Measurements from ENCODE around the gene CD83. TPM values are rescaled to one million over a fixed set of nuclear protein-coding genes. Genes with fewer than 3 reads are reported as not detected.

Gene CD83
- total RNA-seq, 4 donors from 2014 or later = 0.27 to 0.72 (median 0.56) TPM; not detected in 1

- ATAC-seq (no peak), DNase-seq (no peak)
- H3K27ac ChIP-seq = no peak overlapping the region
- TF ChIP-seq POLR2A (IDR thresholded peaks at IDR 0.05) = no peak
- no peak for TF ChIP-seq CTCF (IDR thresholded peaks at IDR 0.05 in 4 of 5, conservative IDR thresholded peaks at IDR 0.05 in 1 of 5)
- no peak overlapping the region for H3K4me3 ChIP-seq
- no peaks in the 10 kb centered on the region for H3K36me3 ChIP-seq
- no peaks in the 10 kb centered on the region for H3K27me3 ChIP-seq
- H3K4me1 ChIP-seq = no peaks in the 10 kb centered on the region
- H3K9me3 ChIP-seq = peaks cover 0 to 5% (median 0%) of the 10 kb centered on the region in 3 donors
- in situ Hi-C loops (cut with MboI; ENCODE audit: low sequenced_read_pairs in 4 of 4) (no loop called here), intact Hi-C loops (cut with DNase I; ENCODE audit: low total_unique reads) (no loop called here)
Measured at GRCh38 chr6:14172562-14172961, 55.0 kb downstream of the CD83 start.

DNA sequence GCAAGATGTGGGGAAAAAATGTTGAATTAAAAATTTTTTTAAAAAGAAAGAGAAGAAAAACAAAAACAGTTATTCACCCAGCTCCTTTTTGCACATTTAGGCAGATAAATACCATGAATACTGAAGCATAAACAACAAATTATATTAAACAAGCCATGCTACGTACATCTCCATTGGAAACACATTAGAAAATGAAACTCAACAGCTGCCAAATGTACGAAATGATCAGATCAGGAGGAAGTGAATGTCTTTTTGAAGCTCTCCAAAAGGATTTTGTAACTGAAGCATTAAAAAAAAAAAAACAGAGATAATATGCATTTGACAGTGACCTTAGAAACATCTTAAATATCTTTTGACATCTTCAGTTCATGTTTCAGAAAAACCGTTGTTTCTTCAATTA lies 56.7 kb downstream of the CD83 start:
- Histone ChIP-seq H3K27me3 (no peaks in the 10 kb centered on the region), H3K9me3 (peaks cover 0 to 5% (median 0%) of the 10 kb centered on the region in 3 donors), H3K36me3 (no peaks in the 10 kb centered on the region), H3K27ac (no peak overlapping the region), H3K4me1 (no peaks in the 10 kb centered on the region), H3K4me3 (no peak overlapping the region)
- ATAC-seq (no peak), DNase-seq (no peak)
- in situ Hi-C loops (cut with MboI; ENCODE audit: low sequenced_read_pairs in 4 of 4) = no loop called here
- TF ChIP-seq POLR2A (IDR thresholded peaks at IDR 0.05) (no peak), CTCF (IDR thresholded peaks at IDR 0.05 in 4 of 5, conservative IDR thresholded peaks at IDR 0.05 in 1 of 5) (no peak)
- intact Hi-C loops (cut with DNase I; ENCODE audit: low total_unique reads) = no loop called here

GRCh38 chr6:14174996-14175395 lies 57.4 kb downstream of the CD83 start:
- no peaks in the 10 kb centered on the region for H3K36me3 ChIP-seq
- intact Hi-C loops (cut with DNase I; ENCODE audit: low total_unique reads) = no loop called here
- TF ChIP-seq CTCF (IDR thresholded peaks at IDR 0.05 in 4 of 5, conservative IDR thresholded peaks at IDR 0.05 in 1 of 5) = no peak
- TF ChIP-seq POLR2A (IDR thresholded peaks at IDR 0.05) = no peak
- ATAC-seq (no peak), DNase-seq (no peak)
- H3K27ac ChIP-seq = no peak overlapping the region
- no peaks in the 10 kb centered on the region for H3K27me3 ChIP-seq
- in situ Hi-C loops (cut with MboI; ENCODE audit: low sequenced_read_pairs in 4 of 4) = no loop called here
- H3K4me3 ChIP-seq = no peak overlapping the region
- peaks cover 0 to 4% (median 0%) of the 10 kb centered on the region in 3 donors for H3K9me3 ChIP-seq
- H3K4me1 ChIP-seq = no peaks in the 10 kb centered on the region

- DNase-seq (no peak), ATAC-seq (no peak)
- in situ Hi-C loops (cut with MboI; ENCODE audit: low sequenced_read_pairs in 4 of 4) (no loop called here), intact Hi-C loops (cut with DNase I; ENCODE audit: low total_unique reads) (no loop called here)
- Histone ChIP-seq H3K27me3 (no peaks in the 10 kb centered on the region), H3K27ac (no peak overlapping the region), H3K4me1 (no peaks in the 10 kb centered on the region), H3K36me3 (no peaks in the 10 kb centered on the region), H3K4me3 (no peak overlapping the region), H3K9me3 (no peaks in the 10 kb centered on the region)
- TF ChIP-seq CTCF (IDR thresholded peaks at IDR 0.05 in 4 of 5, conservative IDR thresholded peaks at IDR 0.05 in 1 of 5) = no peak
- no peak for TF ChIP-seq POLR2A (IDR thresholded peaks at IDR 0.05)
Measured at GRCh38 chr6:14176429-14176828, 58.9 kb downstream of the CD83 start.

GRCh38 chr6:14177413-14178082 lies 60.0 kb downstream of the CD83 start:
- ATAC-seq (no peak), DNase-seq (no peak)
- Histone ChIP-seq H3K27me3 (no peaks in the 10 kb centered on the region), H3K36me3 (no peaks in the 10 kb centered on the region), H3K4me3 (no peak overlapping the region), H3K9me3 (no peaks in the 10 kb centered on the region), H3K4me1 (no peaks in the 10 kb centered on the region), H3K27ac (no peak overlapping the region)
- intact Hi-C loops (cut with DNase I; ENCODE audit: low total_unique reads) (no loop called here), in situ Hi-C loops (cut with MboI; ENCODE audit: low sequenced_read_pairs in 4 of 4) (no loop called here)
- TF ChIP-seq POLR2A (IDR thresholded peaks at IDR 0.05) (no peak), CTCF (IDR thresholded peaks at IDR 0.05 in 4 of 5, conservative IDR thresholded peaks at IDR 0.05 in 1 of 5) (no peak)

Data from gastrocnemius medialis (tissue), 4 donors.